Gastrocnemius medialis (tissue), 4 donors: ENCODE results near the gene FMN2.

Experiments
- POLR2A ChIP-seq, 2 donors: fragments of 450-650 bp; IDR thresholded peaks; one replicate each; pipeline ENCODE4 v1.6.1; 2017; ENCODE audit warnings: antibody characterized with exemption in 2 of 2, mild to moderate bottlenecking in 2 of 2, moderate library complexity in 2 of 2
- TF ChIP-seq, protein P1 (sequence below), 5 experiments: fragments of 450-650 bp in 3 of 5; fragments of 200-600 bp in 2 of 5; sonication (generic) in 2 of 5; IDR thresholded peaks in 4 of 5; conservative IDR thresholded peaks in 1 of 5; 1 replicate in 4 of 5; 2 replicates in 1 of 5; pipeline ENCODE4 v1.5.1; 2016 to 2019; ENCODE audit warnings: antibody characterized with exemption in 5 of 5, mild to moderate bottlenecking in 3 of 5, moderate library complexity in 3 of 5

- TF ChIP-seq POLR2A (IDR thresholded peaks at IDR 0.05) = no peak
- TF ChIP-seq, protein P1, sequence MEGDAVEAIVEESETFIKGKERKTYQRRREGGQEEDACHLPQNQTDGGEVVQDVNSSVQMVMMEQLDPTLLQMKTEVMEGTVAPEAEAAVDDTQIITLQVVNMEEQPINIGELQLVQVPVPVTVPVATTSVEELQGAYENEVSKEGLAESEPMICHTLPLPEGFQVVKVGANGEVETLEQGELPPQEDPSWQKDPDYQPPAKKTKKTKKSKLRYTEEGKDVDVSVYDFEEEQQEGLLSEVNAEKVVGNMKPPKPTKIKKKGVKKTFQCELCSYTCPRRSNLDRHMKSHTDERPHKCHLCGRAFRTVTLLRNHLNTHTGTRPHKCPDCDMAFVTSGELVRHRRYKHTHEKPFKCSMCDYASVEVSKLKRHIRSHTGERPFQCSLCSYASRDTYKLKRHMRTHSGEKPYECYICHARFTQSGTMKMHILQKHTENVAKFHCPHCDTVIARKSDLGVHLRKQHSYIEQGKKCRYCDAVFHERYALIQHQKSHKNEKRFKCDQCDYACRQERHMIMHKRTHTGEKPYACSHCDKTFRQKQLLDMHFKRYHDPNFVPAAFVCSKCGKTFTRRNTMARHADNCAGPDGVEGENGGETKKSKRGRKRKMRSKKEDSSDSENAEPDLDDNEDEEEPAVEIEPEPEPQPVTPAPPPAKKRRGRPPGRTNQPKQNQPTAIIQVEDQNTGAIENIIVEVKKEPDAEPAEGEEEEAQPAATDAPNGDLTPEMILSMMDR (IDR thresholded peaks at IDR 0.05 in 4 of 5, conservative IDR thresholded peaks at IDR 0.05 in 1 of 5) = no peak
Observed at GRCh38 chr1:240084749-240085148, 6.9 kb upstream of the FMN2 start.
